Measurements from ENCODE around the gene GPI.

GPI gene

GRCh38 chr19:34320277-34320676, 44.7 kb upstream of the GPI start:
- no peak overlapping the region for H3K4me3 ChIP-seq (ENCODE audit: control insufficient read depth, low read depth, low read length)
- TF ChIP-seq CTCF (conservative IDR thresholded peaks at IDR 0.05; ENCODE audit: control insufficient read depth, insufficient read depth, low read depth, low read length) = no peak
- DNase-seq (ENCODE audit: low read depth) = no peak

- H3K4me3 ChIP-seq (ENCODE audit: control insufficient read depth, low read depth, low read length) = no peak overlapping the region
- DNase-seq (ENCODE audit: low read depth) = no peak
- no peak for TF ChIP-seq CTCF (conservative IDR thresholded peaks at IDR 0.05; ENCODE audit: control insufficient read depth, insufficient read depth, low read depth, low read length)
These were observed 43.3 kb upstream of the GPI start for GRCh38 chr19:34321735-34322134.

GRCh38 chr19:34323433-34324204, 41.4 kb upstream of the GPI start:
- no peak overlapping the region for H3K4me3 ChIP-seq (ENCODE audit: control insufficient read depth, low read depth, low read length)
- no peak for DNase-seq (ENCODE audit: low read depth)
- no peak for TF ChIP-seq CTCF (conservative IDR thresholded peaks at IDR 0.05; ENCODE audit: control insufficient read depth, insufficient read depth, low read depth, low read length)

DNA sequence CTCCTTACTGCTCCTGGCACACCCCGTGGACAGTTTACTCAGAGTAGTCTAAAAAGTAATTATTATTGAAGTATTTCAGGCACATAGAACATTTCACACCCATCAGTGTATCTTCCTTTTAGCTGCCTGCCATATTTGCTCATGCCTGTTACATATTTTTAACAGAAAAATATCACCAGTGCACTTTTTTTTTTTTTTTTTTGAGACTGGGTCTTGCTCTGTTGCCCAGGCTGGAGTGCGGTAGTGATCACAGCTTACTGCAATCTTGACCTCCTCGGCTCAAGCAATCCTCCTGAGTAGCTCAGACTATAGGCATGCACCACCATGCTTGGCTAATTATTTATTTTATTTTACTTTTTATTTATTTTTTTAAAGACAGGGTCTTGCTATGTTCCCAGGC, 40.7 kb upstream of the GPI start:
- no peak for TF ChIP-seq CTCF (conservative IDR thresholded peaks at IDR 0.05; ENCODE audit: control insufficient read depth, insufficient read depth, low read depth, low read length)
- no peak overlapping the region for H3K4me3 ChIP-seq (ENCODE audit: control insufficient read depth, low read depth, low read length)
- DNase-seq (ENCODE audit: low read depth) = no peak

- no peak overlapping the region for H3K4me3 ChIP-seq (ENCODE audit: control insufficient read depth, low read depth, low read length)
- no peak for DNase-seq (ENCODE audit: low read depth)
- TF ChIP-seq CTCF (conservative IDR thresholded peaks at IDR 0.05; ENCODE audit: control insufficient read depth, insufficient read depth, low read depth, low read length) = no peak
These were observed 39.8 kb upstream of the GPI start for GRCh38 chr19:34325181-34325580.

GRCh38 chr19:34325981-34326787, 38.8 kb upstream of the GPI start:
- H3K4me3 ChIP-seq (ENCODE audit: control insufficient read depth, low read depth, low read length) = no peak overlapping the region
- DNase-seq (ENCODE audit: low read depth) = no peak
- TF ChIP-seq CTCF (conservative IDR thresholded peaks at IDR 0.05; ENCODE audit: control insufficient read depth, insufficient read depth, low read depth, low read length) = no peak
